Mesodermal cell (in vitro differentiated cells): ENCODE data around the gene GATAD2A.

Experiments
- H3K27ac ChIP-seq: 2 replicates; pipeline ENCODE4 v1.7.0; 2013; ENCODE audit warnings: mild to moderate bottlenecking, low read depth, low read length, moderate library complexity; ENCODE audit not compliant: severe bottlenecking
- H3K36me3 ChIP-seq: 2 replicates; pipeline ENCODE4 v1.7.1; 2013; ENCODE audit warnings: mild to moderate bottlenecking, low read length, moderate library complexity; ENCODE audit not compliant: control insufficient read depth, insufficient read depth
- H3K4me1 ChIP-seq: one replicate; pipeline ENCODE4 v1.7.1; 2013; ENCODE audit warnings: mild to moderate bottlenecking, low read length; ENCODE audit not compliant: insufficient read depth, control insufficient read depth, poor library complexity, severe bottlenecking
- H3K4me3 ChIP-seq: 2 replicates; pipeline ENCODE4 v1.7.0; 2013; ENCODE audit warnings: low read length, control low read depth, mild to moderate bottlenecking; ENCODE audit not compliant: insufficient read depth, poor library complexity, severe bottlenecking; ENCODE audit errors: extremely low read depth
- H3K9me3 ChIP-seq: 2 replicates; pipeline ENCODE4 v1.7.1; 2013; ENCODE audit warnings: mild to moderate bottlenecking, low read length, moderate library complexity; ENCODE audit not compliant: control insufficient read depth
- WGBS, 2 experiments: methylation state at CpG; one replicate each; pipeline ENCODE4 v1.1.5; 2013; ENCODE audit warnings: missing lambda C conversion rate in 2 of 2; ENCODE audit not compliant: insufficient coverage in 2 of 2; 5-methylcytosine and 5-hydroxymethylcytosine counted together

Gene GATAD2A

DNA sequence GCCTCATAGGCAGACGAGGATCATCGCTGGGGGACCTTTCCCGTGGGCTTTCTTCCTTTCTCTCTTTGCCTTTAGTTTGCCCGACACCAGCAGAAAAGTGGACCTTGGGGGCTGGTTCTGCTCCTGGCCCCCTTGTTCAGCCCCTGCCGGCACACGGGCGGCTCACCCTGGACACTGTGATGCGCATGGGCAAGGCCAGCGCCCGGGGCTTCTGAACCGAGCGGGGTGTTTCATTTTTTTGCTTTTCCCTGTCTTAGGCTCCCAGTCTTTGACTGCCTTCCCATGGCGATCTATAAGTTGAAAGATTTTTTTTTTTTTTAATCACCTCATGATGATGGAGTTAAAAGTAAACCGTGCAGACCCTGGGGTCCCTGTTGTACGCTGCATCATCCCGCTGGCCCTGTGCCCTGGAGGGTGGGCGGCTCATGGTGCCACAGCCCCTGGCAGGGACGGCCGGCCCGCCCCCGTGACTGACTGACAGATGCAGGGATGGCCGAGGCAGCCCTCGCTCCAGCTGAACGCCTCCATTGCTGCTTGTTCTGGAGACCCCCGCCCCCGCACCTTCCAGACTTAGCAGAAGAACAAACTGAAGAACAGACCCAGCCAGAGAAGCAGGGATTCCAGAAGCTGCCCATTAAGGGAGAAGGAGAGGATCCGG is 100.3 kb downstream of the GATAD2A start:
- H3K36me3 ChIP-seq: peaks cover 72% of the 10 kb centered on the region
- 94 to 99% methylated on average over 20 to 22 of the region's 27 CpGs for WGBS, 2 experiments
- no peaks in the 10 kb centered on the region for H3K9me3 ChIP-seq
- H3K4me1 ChIP-seq: no peaks in the 10 kb centered on the region
- H3K4me3 ChIP-seq: no peak overlapping the region
- H3K27ac ChIP-seq: no peak overlapping the region

DNA sequence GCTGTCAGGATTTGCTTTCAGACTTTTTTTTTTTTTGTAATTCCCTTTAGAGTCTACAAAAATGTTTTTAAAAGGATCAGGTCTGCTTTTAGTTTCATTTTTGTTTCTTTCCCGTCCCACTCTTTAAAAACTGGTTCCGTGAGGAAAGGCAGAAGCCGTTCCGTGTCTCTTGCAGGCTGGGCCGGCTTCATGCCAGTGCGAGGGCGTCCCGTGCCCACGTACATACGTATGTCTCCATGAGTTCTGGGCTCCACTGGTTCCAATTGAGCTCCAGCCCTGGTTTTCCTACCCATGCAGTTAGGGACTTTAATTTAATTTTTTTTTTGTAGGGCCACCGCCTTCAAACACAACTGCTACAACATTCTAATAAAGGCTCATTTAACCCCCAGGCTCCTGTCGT is 101.1 kb downstream of the GATAD2A start:
- no peaks in the 10 kb centered on the region for H3K4me1 ChIP-seq
- no peaks in the 10 kb centered on the region for H3K9me3 ChIP-seq
- H3K27ac ChIP-seq: no peak overlapping the region
- no peak overlapping the region for H3K4me3 ChIP-seq
- WGBS, 2 experiments: 88 to 95% methylated on average over 10 to 11 of the region's 12 CpGs
- peaks cover 64% of the 10 kb centered on the region for H3K36me3 ChIP-seq

DNA sequence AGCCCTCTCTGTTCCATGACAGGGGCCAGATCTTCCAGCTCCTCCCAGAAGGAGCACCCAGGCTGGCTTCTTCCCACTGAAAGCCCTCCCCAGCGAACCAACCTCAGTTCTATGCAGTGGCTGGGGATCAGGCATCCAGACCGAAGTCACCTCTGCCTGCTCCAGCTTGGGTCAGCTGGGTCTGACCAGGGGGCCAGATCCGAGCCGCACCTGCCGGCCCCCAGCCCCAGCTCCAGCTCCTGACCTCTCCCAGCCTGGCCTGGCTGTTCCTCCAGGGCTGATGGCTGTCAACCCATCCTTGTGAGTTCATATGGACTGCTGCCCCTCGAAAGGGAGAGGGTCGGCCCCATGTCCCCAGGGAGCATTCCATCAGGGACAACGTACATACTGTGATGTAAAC is 101.9 kb downstream of the GATAD2A start:
- WGBS, 2 experiments: 100% methylated on average over 3 to 8 of the region's 8 CpGs
- no peaks in the 10 kb centered on the region for H3K4me1 ChIP-seq
- H3K36me3 ChIP-seq: peaks cover 57% of the 10 kb centered on the region
- H3K4me3 ChIP-seq: no peak overlapping the region
- H3K9me3 ChIP-seq: no peaks in the 10 kb centered on the region
- H3K27ac ChIP-seq: no peak overlapping the region

DNA sequence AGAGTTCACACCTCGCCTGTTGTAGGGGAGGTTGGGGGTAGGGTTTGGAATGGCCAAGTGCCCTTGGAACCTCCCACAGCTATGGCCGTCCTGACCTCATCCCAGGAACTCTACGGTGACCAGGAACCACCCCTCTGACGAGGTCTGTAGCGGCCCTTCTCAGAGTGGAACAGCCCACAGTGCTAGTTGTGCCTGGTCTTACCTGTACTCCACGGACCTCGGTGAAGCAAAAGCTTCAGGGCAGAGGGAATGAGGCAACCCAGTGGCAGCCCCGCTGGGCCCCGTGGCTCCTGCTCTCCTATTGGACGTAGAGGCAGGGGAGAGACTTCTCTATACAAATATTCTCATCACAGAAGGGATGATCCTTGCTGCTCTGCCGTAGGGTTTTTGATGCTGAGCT is 102.7 kb downstream of the GATAD2A start:
- WGBS, 2 experiments: 95 to 97% methylated on average over 6 to 11 of the region's 11 CpGs
- Histone ChIP-seq H3K4me1 (no peaks in the 10 kb centered on the region), H3K9me3 (no peaks in the 10 kb centered on the region), H3K36me3 (peaks cover 48% of the 10 kb centered on the region), H3K4me3 (no peak overlapping the region), H3K27ac (no peak overlapping the region)

DNA sequence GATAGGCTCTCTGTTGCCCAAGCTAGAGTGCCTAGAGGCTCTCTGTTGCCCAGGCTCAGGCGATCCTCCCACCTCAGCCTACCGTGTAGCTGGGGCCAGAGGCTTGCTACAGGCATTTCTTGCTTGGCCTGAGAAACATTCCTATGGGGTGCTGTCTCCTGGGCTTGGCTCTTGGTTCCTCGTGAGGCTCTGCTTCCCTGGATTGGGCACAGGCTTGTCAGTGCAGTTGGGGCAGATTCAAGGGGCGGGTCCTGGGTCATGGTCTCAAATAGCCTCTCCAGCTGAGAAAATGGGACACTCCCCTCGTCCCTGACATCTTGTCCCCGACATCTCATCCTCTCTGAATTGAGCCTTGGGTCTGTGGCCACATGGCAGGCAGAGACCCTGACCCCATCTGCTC is 105.0 kb downstream of the GATAD2A start:
- H3K27ac ChIP-seq: no peak overlapping the region
- peaks cover 31% of the 10 kb centered on the region for H3K36me3 ChIP-seq
- WGBS, 2 experiments: 63 to 70% methylated on average over 6 of the region's 6 CpGs
- no peaks in the 10 kb centered on the region for H3K9me3 ChIP-seq
- no peak overlapping the region for H3K4me3 ChIP-seq
- peaks cover 2% of the 10 kb centered on the region for H3K4me1 ChIP-seq

DNA sequence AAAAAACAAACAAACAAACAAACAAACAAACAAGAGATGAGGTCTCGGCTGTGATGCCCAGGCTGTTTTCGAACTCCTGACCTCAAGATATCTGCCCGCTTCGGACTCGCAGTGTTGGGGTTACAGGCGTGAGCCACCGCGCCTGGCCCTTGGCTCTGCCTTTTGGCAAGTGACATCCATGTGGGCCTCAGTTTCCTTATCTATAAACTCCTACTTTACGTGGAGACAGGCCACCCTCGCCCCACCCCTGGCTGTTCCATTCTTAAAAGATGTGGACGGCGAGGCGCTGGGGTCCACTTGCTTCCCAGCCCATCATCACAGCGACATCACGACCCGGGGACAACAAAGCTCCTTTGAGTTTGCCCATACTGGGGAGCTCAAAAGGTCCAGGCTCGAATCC is 108.2 kb downstream of the GATAD2A start:
- 92 to 99% methylated on average over 14 to 17 of the region's 17 CpGs for WGBS, 2 experiments
- Histone ChIP-seq H3K27ac (no peak overlapping the region), H3K4me3 (no peak overlapping the region), H3K36me3 (peaks cover 10% of the 10 kb centered on the region), H3K9me3 (no peaks in the 10 kb centered on the region), H3K4me1 (peaks cover 9% of the 10 kb centered on the region)

DNA sequence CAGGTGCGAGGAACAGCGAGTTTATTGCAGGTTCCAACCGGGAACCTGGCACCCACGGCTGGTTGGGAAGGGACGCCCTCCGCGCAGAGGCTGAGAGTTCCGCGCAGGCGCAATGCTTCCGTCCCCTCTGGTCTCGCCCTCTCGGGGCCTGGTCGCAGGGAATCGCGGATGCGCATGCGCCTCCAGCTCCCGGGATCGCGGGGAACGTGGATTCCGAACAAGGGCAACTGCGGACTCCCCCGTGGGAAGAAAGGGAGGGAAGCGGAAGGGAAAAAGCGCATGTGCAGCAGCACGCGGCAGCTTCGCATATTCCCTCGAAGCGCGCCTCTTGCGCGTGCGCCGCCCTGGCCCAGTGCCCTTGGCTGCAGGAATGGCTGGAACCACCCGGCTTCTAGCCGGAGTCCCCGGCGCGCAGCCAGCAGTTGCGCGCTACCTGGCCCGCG is 108.8 kb downstream of the GATAD2A start:
- no peak overlapping the region for H3K4me3 ChIP-seq
- H3K36me3 ChIP-seq: peaks cover 13% of the 10 kb centered on the region
- H3K4me1 ChIP-seq: peaks cover 9% of the 10 kb centered on the region
- 96 to 98% methylated on average over 44 to 46 of the region's 46 CpGs for WGBS, 2 experiments
- H3K27ac ChIP-seq: no peak overlapping the region
- H3K9me3 ChIP-seq: no peaks in the 10 kb centered on the region

DNA sequence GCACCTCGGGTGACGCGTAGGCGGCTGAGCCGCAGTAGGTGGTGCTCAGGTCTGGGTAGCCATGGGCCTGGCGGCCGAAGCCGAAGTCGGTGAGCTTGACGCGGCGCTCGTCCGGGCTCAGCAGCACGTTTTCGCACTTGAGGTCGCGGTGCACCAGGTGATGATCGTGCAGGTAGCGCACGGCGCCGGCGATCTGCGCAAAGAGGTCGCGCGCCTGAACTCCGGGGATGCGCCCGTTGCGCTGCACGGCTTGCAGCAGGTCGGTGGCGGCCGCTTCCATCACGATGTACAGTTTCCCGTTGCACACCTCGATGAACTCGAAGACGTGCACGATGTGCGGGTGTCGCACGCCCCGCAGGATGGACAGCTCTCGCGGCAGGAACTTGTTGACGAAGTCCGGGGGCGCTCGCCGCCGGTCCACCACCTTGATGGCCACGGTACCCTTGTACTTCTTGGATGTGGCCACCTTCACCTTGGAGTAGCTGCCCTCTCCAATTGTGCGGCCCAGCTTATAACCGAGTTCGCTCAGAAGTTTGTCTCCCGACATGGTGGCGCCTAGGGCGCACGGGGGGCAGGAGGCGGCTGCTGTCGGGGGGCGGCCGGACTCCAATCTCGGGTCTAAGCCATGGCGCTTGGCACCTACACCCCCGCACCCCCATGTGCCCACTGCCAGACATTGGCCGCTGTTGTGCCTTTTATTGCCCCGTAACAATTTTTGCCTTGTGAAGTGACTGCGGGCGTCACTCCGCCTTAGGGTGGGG is 109.6 kb downstream of the GATAD2A start, which contains the start of gene TSSK6:
TSSK6 (minus strand) TSS at position 668 of the 761 bp plus-strand sequence; CDS start at position 547, 121 bp downstream.
- H3K9me3 ChIP-seq: no peaks in the 10 kb centered on the region
- peaks cover 22% of the 10 kb centered on the region for H3K36me3 ChIP-seq
- WGBS, 2 experiments: 97 to 98% methylated on average over 73 to 74 of the region's 74 CpGs
- peak within 1 kb of the TSS; percentile 76 for H3K4me3 ChIP-seq
- H3K4me1 ChIP-seq: peaks cover 9% of the 10 kb centered on the region
- peak within 1 kb of the TSS; percentile 75 for H3K27ac ChIP-seq

DNA sequence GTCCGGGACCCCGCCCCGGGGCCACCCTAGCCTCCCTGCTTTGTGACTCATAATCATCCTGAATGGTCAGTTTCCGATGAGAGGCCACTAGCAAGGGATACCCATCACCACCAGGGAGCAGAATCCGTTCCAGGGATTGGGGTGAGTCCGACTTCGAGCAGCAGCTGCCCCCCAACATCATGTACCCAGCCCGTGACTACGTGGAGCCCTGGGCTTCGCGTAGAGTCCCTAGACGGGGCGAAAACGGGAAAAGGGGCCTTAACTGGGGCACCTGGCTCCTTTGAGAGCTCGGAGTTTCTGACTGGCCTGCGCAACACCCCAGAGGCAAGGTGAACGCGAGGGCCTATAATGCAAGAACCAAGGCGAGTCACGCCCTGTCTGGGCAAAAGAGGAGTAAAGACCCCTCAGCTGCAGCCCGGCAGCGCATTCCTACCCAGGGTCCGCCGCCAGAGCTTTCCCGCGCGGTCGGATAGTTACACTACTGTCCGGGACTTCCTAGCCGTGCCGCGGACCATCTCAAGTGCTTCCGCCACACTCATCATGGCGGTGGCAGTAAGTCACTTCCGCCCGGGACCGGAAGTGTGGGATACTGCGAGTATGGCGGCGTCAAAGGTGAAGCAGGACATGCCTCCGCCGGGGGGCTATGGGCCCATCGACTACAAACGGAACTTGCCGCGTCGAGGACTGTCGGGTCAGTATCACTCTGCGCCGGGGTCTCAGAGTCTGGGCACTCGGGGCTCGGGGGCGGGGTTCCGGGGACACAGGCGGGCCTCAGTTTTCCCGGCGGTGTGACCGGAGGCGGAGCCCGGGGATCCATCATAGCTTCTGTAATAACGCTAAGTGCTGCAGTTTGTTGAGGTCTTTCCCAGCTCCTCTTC is 110.4 kb downstream of the GATAD2A start, which contains the start of gene NDUFA13:
NDUFA13 (plus strand) TSS at position 584 of the 878 bp plus-strand sequence; CDS start at position 598, 14 bp downstream.
- 11 to 12% methylated on average over 53 to 59 of the region's 61 CpGs for WGBS, 2 experiments
- peak within 1 kb of the TSS; percentile 75 for H3K27ac ChIP-seq
- H3K9me3 ChIP-seq: no peaks in the 10 kb centered on the region
- H3K4me3 ChIP-seq: peak within 1 kb of the TSS; percentile 76
- H3K4me1 ChIP-seq: peaks cover 9% of the 10 kb centered on the region
- H3K36me3 ChIP-seq: peaks cover 29% of the 10 kb centered on the region

DNA sequence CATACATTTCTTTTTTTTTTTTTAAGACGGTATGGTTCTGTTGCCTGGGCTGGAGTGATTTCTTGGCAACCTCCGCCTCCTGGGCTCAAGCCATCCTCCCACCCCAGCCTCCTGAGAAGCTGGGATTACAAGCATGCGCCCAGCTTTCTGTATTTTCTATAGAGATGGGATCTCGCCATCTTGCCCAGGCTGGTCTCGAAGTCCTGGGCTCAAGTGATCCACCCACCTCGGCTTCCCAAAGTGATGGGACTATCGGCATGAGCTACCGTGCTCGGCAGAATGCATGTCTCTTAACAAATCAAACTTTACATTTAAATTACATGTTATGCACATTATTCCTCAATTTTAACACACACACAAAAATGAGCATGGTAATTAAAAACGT is 111.8 kb downstream of the GATAD2A start:
- no peaks in the 10 kb centered on the region for H3K9me3 ChIP-seq
- H3K27ac ChIP-seq: no peak overlapping the region
- peak overlapping the region; percentile 76 for H3K4me3 ChIP-seq
- H3K4me1 ChIP-seq: peaks cover 9% of the 10 kb centered on the region
- WGBS, 2 experiments: 93 to 100% methylated on average over 4 to 8 of the region's 10 CpGs
- peaks cover 31% of the 10 kb centered on the region for H3K36me3 ChIP-seq
